ENCODE measurements around the gene HECW1. TPM values are rescaled to one million over a fixed set of nuclear protein-coding genes. Genes with fewer than 3 reads are reported as not detected.

HECW1 gene
- total and polyA plus RNA-seq, 2 of the 13 experiments (the other 11 are each of a cell fraction or from before 2014, with no cell fraction given) = not detected

- FAIRE-seq (no peak), ATAC-seq (no peak), DNase-seq (ENCODE audit: low spot score) (no peak)
- no peak overlapping the region for H3K9ac ChIP-seq (ENCODE audit: insufficient read depth, low read depth, low read length)
- BruUV-seq (replicated peaks) = no TSS peak
- no peak overlapping the region for H3K4me3 ChIP-seq (replicated peaks in 1 of 3; ENCODE audit: insufficient read depth in 1 of 3, low read depth in 2 of 3, low read length in 3 of 3)
- no peaks in the 10 kb centered on the region for H3K9me3 ChIP-seq (ENCODE audit: low read length)
- CTCF ChIA-PET (ENCODE audit: low intra/inter-chr PET ratio, low total read pairs) = no interaction called here
- intact Hi-C loops (cut with micrococcal nuclease; ENCODE audit: unreplicated experiment) = no loop called here
- H3K36me3 ChIP-seq (replicated peaks in 1 of 2; ENCODE audit: control insufficient read depth in 1 of 2, insufficient read depth in 2 of 2, low read length in 2 of 2) = no peaks in the 10 kb centered on the region
- in situ Hi-C loops (cut with HindIII; ENCODE audit: extremely low pct_ligation_motif_present, low pct_unique_long_range_greater_than_20kb) = no loop called here
- POLR2A ChIA-PET = no interaction called here
- H3K4me1 ChIP-seq (ENCODE audit: insufficient read depth, low read length) = no peaks in the 10 kb centered on the region
- peaks cover 1 to 15% of the 10 kb centered on the region in 2 experiments; a peak in 2 of 5 replicates for H3K27me3 ChIP-seq (ENCODE audit: control insufficient read depth in 1 of 2, insufficient read depth in 2 of 2, low read length in 2 of 2)
- no peaks in the 10 kb centered on the region for H4K20me1 ChIP-seq (ENCODE audit: insufficient read depth, low read length)
- H3K27ac ChIP-seq (ENCODE audit: extremely low read length, insufficient read depth, low read length) = no peak overlapping the region
- 38% methylated on average over 10 of the region's 10 CpGs for WGBS (ENCODE audit: low lambda C conversion rate)
- no peaks in the 10 kb centered on the region for H3K79me2 ChIP-seq (ENCODE audit: insufficient read depth, low read length)
- H2AFZ ChIP-seq (ENCODE audit: low read length) = no peak overlapping the region
- no peak overlapping the region for H3K4me2 ChIP-seq (ENCODE audit: low read depth, low read length)
- TF ChIP-seq GZF1 (CRISPR knock-in tag; IDR thresholded peaks at IDR 0.05) = no peak
- no peak for TF ChIP-seq ARID5B (CRISPR knock-in tag; IDR thresholded peaks at IDR 0.05)
- no peak for TF ChIP-seq SNAI1 (CRISPR knock-in tag; IDR thresholded peaks at IDR 0.05; ENCODE audit: borderline replicate concordance)
- no peak for TF ChIP-seq GABPB1 (CRISPR knock-in tag; IDR thresholded peaks at IDR 0.05)
- TF ChIP-seq CREM (IDR thresholded peaks at IDR 0.05) = no peak
- TF ChIP-seq CREM (CRISPR knock-in tag; IDR thresholded peaks at IDR 0.05) = no peak
- no peak for TF ChIP-seq KDM2A (CRISPR knock-in tag; IDR thresholded peaks at IDR 0.05; ENCODE audit: borderline replicate concordance, low read depth)
- TF ChIP-seq KDM5B (CRISPR knock-in tag; IDR thresholded peaks at IDR 0.05; ENCODE audit: borderline replicate concordance) = no peak
- no peak for TF ChIP-seq JARID2 (CRISPR knock-in tag; IDR thresholded peaks at IDR 0.05; ENCODE audit: insufficient replicate concordance)
- no peak for TF ChIP-seq ZNF30 (CRISPR knock-in tag; IDR thresholded peaks at IDR 0.05)
- no peak for TF ChIP-seq SNAPC4 (CRISPR knock-in tag; IDR thresholded peaks at IDR 0.05)
- no peak for TF ChIP-seq ZBTB44 (CRISPR knock-in tag; IDR thresholded peaks at IDR 0.05)
- no peak for TF ChIP-seq NR0B2 (CRISPR knock-in tag; IDR thresholded peaks at IDR 0.05)
Observed at GRCh38 chr7:43278088-43278644, 165.7 kb downstream of the HECW1 start.

All from HepG2 (cell line).